Neural progenitor cell (in vitro differentiated cells): ENCODE results near the gene RCOR1. TPM values are rescaled to one million over a fixed set of nuclear protein-coding genes. Genes with fewer than 3 reads are reported as not detected.
A peak's percentile ranks its signal among the peaks of the same experiment; 100 is the strongest.

ENCODE experiments used
- DNase-seq: peaks from one replicate; pipeline ENCODE4 v3.0.0-alpha.2; 2016; ENCODE audit warnings: low spot score
- H2AFZ ChIP-seq: fragments of 200-600 bp; sonication (generic); replicated peaks from 2 replicates; pipeline ENCODE4 v1.6.1; 2016; ENCODE audit warnings: antibody characterized with exemption
- H3F3A ChIP-seq: fragments of 200-600 bp; sonication (generic); 2 replicates; pipeline ENCODE4 v1.6.1; 2016; ENCODE audit warnings: antibody characterized with exemption, low read depth
- H3K27ac ChIP-seq: fragments of 200-600 bp; sonication (generic); 2 replicates; pipeline ENCODE4 v1.5.1; 2016; ENCODE audit warnings: mild to moderate bottlenecking
- H3K27me3 ChIP-seq: fragments of 200-600 bp; sonication (generic); 2 replicates; pipeline ENCODE4 v1.6.1; 2016; ENCODE audit warnings: mild to moderate bottlenecking, moderate library complexity
- H3K36me3 ChIP-seq: fragments of 200-600 bp; sonication (generic); 2 replicates; pipeline ENCODE4 v1.5.1; 2016
- H3K4me1 ChIP-seq: fragments of 200-600 bp; sonication (generic); 2 replicates; pipeline ENCODE4 v1.6.1; 2016; ENCODE audit warnings: mixed run types
- H3K4me2 ChIP-seq: fragments of 200-600 bp; sonication (generic); 2 replicates; pipeline ENCODE4 v1.6.1; 2016
- H3K4me3 ChIP-seq: fragments of 200-600 bp; sonication (generic); 2 replicates; pipeline ENCODE4 v1.5.1; 2016
- H3K79me2 ChIP-seq: fragments of 200-600 bp; sonication (generic); 2 replicates; pipeline ENCODE4 v1.6.1; 2016; ENCODE audit warnings: low read depth
- H3K9ac ChIP-seq: fragments of 200-600 bp; sonication (generic); 2 replicates; pipeline ENCODE4 v1.6.1; 2016
- H3K9me3 ChIP-seq: fragments of 200-600 bp; sonication (generic); 2 replicates; pipeline ENCODE4 v1.5.1; 2016; ENCODE audit warnings: low read depth
- H4K20me1 ChIP-seq: fragments of 200-600 bp; sonication (generic); 2 replicates; pipeline ENCODE4 v1.6.1; 2016; ENCODE audit warnings: low read depth
- H3K27ac Mint-ChIP-seq: 3 replicates; pipeline ENCODE4 v1.8.0; 2021; ENCODE audit warnings: mixed read lengths
- H3K27me3 Mint-ChIP-seq: 2 replicates; pipeline ENCODE4 v1.8.0; 2022; ENCODE audit warnings: low read depth, mild to moderate bottlenecking, inconsistent platforms, moderate library complexity, mixed read lengths; ENCODE audit not compliant: insufficient read depth
- H3K36me3 Mint-ChIP-seq: 3 replicates; pipeline ENCODE4 v1.8.0; 2021; ENCODE audit warnings: mixed read lengths
- H3K4me1 Mint-ChIP-seq: 3 replicates; pipeline ENCODE4 v1.8.0; 2021; ENCODE audit warnings: mixed read lengths
- H3K4me3 Mint-ChIP-seq: 3 replicates; pipeline ENCODE4 v1.8.0; 2021; ENCODE audit warnings: mild to moderate bottlenecking, moderate library complexity, mixed read lengths
- H3K9me3 Mint-ChIP-seq: 3 replicates; pipeline ENCODE4 v1.8.0; 2020; ENCODE audit warnings: mixed read lengths
- EZH2 ChIP-seq: fragments of 200-600 bp; sonication (generic); IDR thresholded peaks from 2 replicates; pipeline ENCODE4 v1.6.1; 2017; ENCODE audit warnings: antibody characterized with exemption, mild to moderate bottlenecking, moderate library complexity
- EZH2phosphoT487 ChIP-seq: fragments of 200-600 bp; sonication (generic); IDR thresholded peaks from 2 replicates; pipeline ENCODE4 v1.6.1; 2017; ENCODE audit warnings: antibody characterized with exemption
- total RNA-seq: library from RNA; depleted of rRNA; stranded (reverse); fragments of >200 nt; gene quantifications from 2 replicates; pipeline ENCODE4 v1.2.3, GENCODE V29; 2015; ENCODE audit warnings: low replicate concordance
- TF ChIP-seq, protein P1 (sequence below): fragments of 200-600 bp; sonication (generic); IDR thresholded peaks from 2 replicates; pipeline ENCODE4 v1.5.1; 2017; ENCODE audit warnings: antibody characterized with exemption, mild to moderate bottlenecking

Gene RCOR1
- total RNA-seq, 1 donor from 2014 or later: 33.7 TPM

DNA sequence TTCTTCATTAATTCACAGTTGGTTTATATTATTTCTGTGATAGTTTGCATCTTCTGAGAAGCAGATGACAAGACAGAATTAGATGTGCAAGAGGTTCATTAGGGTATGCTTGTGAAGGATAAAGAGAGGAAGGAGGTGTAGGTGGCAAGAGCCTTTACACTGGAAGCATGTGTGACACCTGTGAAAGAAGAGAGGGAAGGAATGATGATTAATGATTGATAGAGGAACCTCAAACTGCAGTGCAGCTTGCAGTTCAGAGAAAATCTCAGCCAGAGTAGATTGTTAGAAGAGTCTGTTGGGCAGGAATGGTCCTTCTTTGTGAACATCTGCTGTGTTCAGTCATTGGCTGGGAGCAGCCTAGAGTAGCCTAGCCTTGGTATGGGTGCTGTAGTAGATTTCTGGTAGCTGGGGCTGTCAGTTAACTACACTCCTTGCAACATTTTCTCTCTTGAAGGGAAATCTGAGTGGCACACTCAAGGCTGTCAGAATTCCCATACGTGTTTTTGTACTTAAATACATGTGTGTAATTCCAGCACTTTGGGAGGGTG is 9.0 kb downstream of the RCOR1 start:
- H3K4me1 Mint-ChIP-seq: peaks cover 7% of the 10 kb centered on the region
- no peaks in the 10 kb centered on the region for H3K36me3 ChIP-seq
- H4K20me1 ChIP-seq: peaks cover 87% of the 10 kb centered on the region
- TF ChIP-seq EZH2: no peak
- TF ChIP-seq, protein P1, sequence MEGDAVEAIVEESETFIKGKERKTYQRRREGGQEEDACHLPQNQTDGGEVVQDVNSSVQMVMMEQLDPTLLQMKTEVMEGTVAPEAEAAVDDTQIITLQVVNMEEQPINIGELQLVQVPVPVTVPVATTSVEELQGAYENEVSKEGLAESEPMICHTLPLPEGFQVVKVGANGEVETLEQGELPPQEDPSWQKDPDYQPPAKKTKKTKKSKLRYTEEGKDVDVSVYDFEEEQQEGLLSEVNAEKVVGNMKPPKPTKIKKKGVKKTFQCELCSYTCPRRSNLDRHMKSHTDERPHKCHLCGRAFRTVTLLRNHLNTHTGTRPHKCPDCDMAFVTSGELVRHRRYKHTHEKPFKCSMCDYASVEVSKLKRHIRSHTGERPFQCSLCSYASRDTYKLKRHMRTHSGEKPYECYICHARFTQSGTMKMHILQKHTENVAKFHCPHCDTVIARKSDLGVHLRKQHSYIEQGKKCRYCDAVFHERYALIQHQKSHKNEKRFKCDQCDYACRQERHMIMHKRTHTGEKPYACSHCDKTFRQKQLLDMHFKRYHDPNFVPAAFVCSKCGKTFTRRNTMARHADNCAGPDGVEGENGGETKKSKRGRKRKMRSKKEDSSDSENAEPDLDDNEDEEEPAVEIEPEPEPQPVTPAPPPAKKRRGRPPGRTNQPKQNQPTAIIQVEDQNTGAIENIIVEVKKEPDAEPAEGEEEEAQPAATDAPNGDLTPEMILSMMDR: no peak
- no peak for TF ChIP-seq EZH2phosphoT487
- H3K36me3 Mint-ChIP-seq: peaks cover 14% of the 10 kb centered on the region
- H3K27ac ChIP-seq: no peak overlapping the region
- no peak overlapping the region for H3K9ac ChIP-seq
- no peak overlapping the region for H3K27ac Mint-ChIP-seq
- H3K4me2 ChIP-seq: no peak overlapping the region
- no peaks in the 10 kb centered on the region for H3K9me3 ChIP-seq
- H3K27me3 Mint-ChIP-seq: peaks cover 2% of the 10 kb centered on the region
- no peaks in the 10 kb centered on the region for H3K9me3 Mint-ChIP-seq
- no peak overlapping the region for H2AFZ ChIP-seq
- H3K79me2 ChIP-seq: peaks cover 100% of the 10 kb centered on the region
- no peak overlapping the region for H3K4me3 ChIP-seq
- no peak overlapping the region for H3K4me3 Mint-ChIP-seq
- no peaks in the 10 kb centered on the region for H3K4me1 ChIP-seq
- no peaks in the 10 kb centered on the region for H3F3A ChIP-seq
- DNase-seq: no peak
- no peaks in the 10 kb centered on the region for H3K27me3 ChIP-seq

DNA sequence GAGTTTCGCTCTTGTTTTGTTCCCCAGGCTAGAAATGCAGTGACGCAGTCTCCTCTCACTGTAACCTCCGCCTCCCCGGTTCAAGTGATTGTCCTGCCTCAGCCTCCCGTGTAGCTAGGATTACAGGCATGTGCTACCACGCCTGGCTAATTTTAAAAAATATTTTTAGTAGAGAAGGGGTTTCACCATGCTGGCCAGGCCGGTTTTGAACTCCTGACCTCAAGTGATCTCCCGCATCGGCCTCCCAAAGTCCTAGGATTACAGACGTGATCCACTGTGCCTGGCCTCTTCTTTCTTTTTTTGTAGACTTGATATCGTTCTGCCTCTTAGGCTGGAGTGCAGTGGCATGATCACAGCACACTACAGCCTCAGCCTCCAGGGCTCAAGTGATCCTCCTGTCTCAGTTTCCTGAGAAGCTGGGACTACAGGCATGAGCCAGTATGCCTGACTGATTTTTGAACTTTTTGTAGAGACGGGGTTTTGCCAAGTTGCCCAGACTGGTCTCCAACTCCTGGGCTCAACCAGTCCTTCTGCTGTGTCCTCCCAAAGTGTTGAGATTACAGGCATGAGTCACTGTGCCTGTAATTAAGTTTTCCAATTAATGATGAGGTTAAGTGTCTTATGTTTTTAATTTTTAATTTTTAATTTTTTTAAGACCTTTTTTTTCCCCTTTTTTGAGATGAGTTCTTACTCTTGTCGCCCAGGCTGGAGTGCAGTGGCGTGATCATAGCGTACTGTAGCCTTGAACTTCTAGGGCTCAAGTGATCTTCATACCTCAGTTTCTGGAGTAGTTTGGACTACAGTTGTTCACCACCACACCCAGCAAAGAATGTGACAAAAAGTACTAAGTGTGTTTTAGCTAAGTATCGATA is 10.2 kb downstream of the RCOR1 start:
- Histone ChIP-seq H3K4me1 (no peaks in the 10 kb centered on the region), H4K20me1 (peaks cover 90% of the 10 kb centered on the region), H3K9me3 (no peaks in the 10 kb centered on the region), H3K4me2 (no peak overlapping the region), H2AFZ (no peak overlapping the region), H3K27me3 (no peaks in the 10 kb centered on the region), H3K4me3 (no peak overlapping the region), H3K36me3 (no peaks in the 10 kb centered on the region), H3K79me2 (peaks cover 100% of the 10 kb centered on the region), H3K9ac (no peak overlapping the region), H3K27ac (no peak overlapping the region), H3F3A (no peaks in the 10 kb centered on the region)
- Mint-ChIP-seq H3K36me3 (peaks cover 14% of the 10 kb centered on the region), H3K4me1 (peaks cover 7% of the 10 kb centered on the region), H3K27me3 (peaks cover 2% of the 10 kb centered on the region), H3K9me3 (no peaks in the 10 kb centered on the region), H3K4me3 (no peak overlapping the region), H3K27ac (peak overlapping the region; percentile 46)
- TF ChIP-seq EZH2phosphoT487 (no peak), EZH2 (no peak)
- TF ChIP-seq, protein P1: no peak
- no peak for DNase-seq

DNA sequence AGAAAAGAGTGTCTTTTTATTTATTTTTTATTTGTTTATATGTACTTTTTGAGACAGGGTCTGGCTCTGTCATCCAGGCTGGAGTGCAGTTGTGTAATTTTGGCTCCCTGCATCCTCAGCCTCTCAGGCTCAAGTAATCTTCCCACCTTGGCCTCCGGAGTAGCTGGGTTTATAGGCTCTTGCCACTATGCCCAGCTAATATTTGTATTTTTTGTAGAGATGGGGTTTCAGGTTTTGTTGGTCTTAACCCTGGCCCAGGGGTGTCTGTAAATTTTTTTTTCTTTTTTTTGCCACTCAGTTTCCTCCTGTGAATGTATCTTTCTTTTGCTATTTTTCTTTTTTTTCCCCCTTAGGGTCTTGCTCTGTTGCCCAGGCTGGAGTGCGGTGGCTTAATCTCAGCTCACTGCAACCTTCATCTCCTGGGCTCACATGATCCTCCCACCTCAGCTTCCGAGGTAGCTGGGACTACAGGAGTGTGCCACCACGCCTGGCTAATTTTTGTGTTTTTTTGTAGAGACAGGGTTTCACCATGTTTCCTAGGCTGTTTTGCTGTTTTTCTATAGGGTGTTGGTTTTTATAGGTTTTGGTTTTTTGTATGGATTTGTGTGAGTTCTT is 11.0 kb downstream of the RCOR1 start:
- Mint-ChIP-seq H3K4me3 (no peak overlapping the region), H3K9me3 (no peaks in the 10 kb centered on the region), H3K27ac (no peak overlapping the region), H3K27me3 (no peaks in the 10 kb centered on the region), H3K4me1 (peaks cover 7% of the 10 kb centered on the region), H3K36me3 (peaks cover 14% of the 10 kb centered on the region)
- Histone ChIP-seq H3F3A (no peaks in the 10 kb centered on the region), H3K4me3 (no peak overlapping the region), H3K9me3 (no peaks in the 10 kb centered on the region), H3K4me1 (no peaks in the 10 kb centered on the region), H4K20me1 (peaks cover 88% of the 10 kb centered on the region), H3K79me2 (peaks cover 100% of the 10 kb centered on the region), H3K27me3 (no peaks in the 10 kb centered on the region), H3K4me2 (no peak overlapping the region), H2AFZ (no peak overlapping the region), H3K36me3 (no peaks in the 10 kb centered on the region), H3K27ac (no peak overlapping the region), H3K9ac (no peak overlapping the region)
- TF ChIP-seq EZH2phosphoT487 (no peak), EZH2 (no peak)
- TF ChIP-seq, protein P1: no peak
- no peak for DNase-seq
